GM12892 (cell line): Measurements from ENCODE around the gene MKRN3.

Experiments
- POLR2A ChIP-seq: IDR thresholded peaks from 2 replicates; pipeline ENCODE4 v1.6.1; 2011; ENCODE audit warnings: low read depth, low read length, control low read depth
- POLR2AphosphoS5 ChIP-seq: IDR thresholded peaks from 2 replicates; pipeline ENCODE4 v1.6.1; 2011; ENCODE audit warnings: low read depth, low read length, control low read depth
- TAF1 ChIP-seq: IDR thresholded peaks from 2 replicates; pipeline ENCODE4 v1.6.1; 2011; ENCODE audit warnings: low read depth, mild to moderate bottlenecking, control low read depth, low read length, borderline replicate concordance

- TF ChIP-seq POLR2A (no peak), POLR2AphosphoS5 (no peak), TAF1 (no peak)
These were observed 19.3 kb upstream of the MKRN3 start for GRCh38 chr15:23546158-23546557.
